Endothelial cell (in vitro differentiated cells): Measurements from ENCODE around the gene DNAH12. TPM values are rescaled to one million over a fixed set of nuclear protein-coding genes. Genes with fewer than 3 reads are reported as not detected.
"Not testable (repeated sequence)": the region's sequence is repeated elsewhere in the genome, so short reads cannot be mapped to it uniquely, and the experiment has no call there.

Source experiments
- DNase-seq: peaks from one replicate; pipeline ENCODE4 v3.0.0; 2021; ENCODE audit warnings: low spot score
- H3K27ac Mint-ChIP-seq: one replicate; pipeline ENCODE4 v1.8.0; 2021; ENCODE audit warnings: mixed read lengths, inconsistent platforms; ENCODE audit not compliant: unreplicated experiment
- H3K27me3 Mint-ChIP-seq: one replicate; pipeline ENCODE4 v1.8.0; 2021; ENCODE audit warnings: mild to moderate bottlenecking, moderate library complexity, mixed read lengths, inconsistent platforms; ENCODE audit not compliant: unreplicated experiment
- H3K36me3 Mint-ChIP-seq: one replicate; pipeline ENCODE4 v1.8.0; 2021; ENCODE audit warnings: mild to moderate bottlenecking, low read depth, mixed read lengths, inconsistent platforms; ENCODE audit not compliant: unreplicated experiment
- H3K4me1 Mint-ChIP-seq: one replicate; pipeline ENCODE4 v1.8.0; 2021; ENCODE audit warnings: mild to moderate bottlenecking, mixed read lengths, inconsistent platforms; ENCODE audit not compliant: unreplicated experiment
- H3K4me3 Mint-ChIP-seq: one replicate; pipeline ENCODE4 v1.8.0; 2021; ENCODE audit warnings: mild to moderate bottlenecking, mixed read lengths, inconsistent platforms; ENCODE audit not compliant: unreplicated experiment
- H3K9me3 Mint-ChIP-seq: one replicate; pipeline ENCODE4 v1.8.0; 2021; ENCODE audit warnings: mixed read lengths, inconsistent platforms; ENCODE audit not compliant: unreplicated experiment
- total RNA-seq: library from RNA; stranded (reverse); fragmentation: NEBNext Ultra II Directional; extraction: Animal tissue kit (Norgen Biotek cat#: 25700); gene quantifications from one replicate; pipeline ENCODE4 v1.2.1, GENCODE V29; 2021; ENCODE audit not compliant: unreplicated experiment
- TF ChIP-seq, protein P1 (sequence below): fragments of 200-600 bp; sonication (generic); IDR thresholded peaks from one replicate; pipeline ENCODE4 v1.5.0; 2021; ENCODE audit warnings: antibody characterized with exemption; ENCODE audit not compliant: unreplicated experiment

Gene DNAH12
- total RNA-seq, 1 donor from 2014 or later = 0.85 TPM

- Mint-ChIP-seq H3K9me3 (no peaks in the 10 kb centered on the region), H3K36me3 (no peaks in the 10 kb centered on the region), H3K4me3 (no peak overlapping the region), H3K27ac (no peak overlapping the region), H3K4me1 (no peaks in the 10 kb centered on the region), H3K27me3 (no peaks in the 10 kb centered on the region)
- TF ChIP-seq, protein P1, sequence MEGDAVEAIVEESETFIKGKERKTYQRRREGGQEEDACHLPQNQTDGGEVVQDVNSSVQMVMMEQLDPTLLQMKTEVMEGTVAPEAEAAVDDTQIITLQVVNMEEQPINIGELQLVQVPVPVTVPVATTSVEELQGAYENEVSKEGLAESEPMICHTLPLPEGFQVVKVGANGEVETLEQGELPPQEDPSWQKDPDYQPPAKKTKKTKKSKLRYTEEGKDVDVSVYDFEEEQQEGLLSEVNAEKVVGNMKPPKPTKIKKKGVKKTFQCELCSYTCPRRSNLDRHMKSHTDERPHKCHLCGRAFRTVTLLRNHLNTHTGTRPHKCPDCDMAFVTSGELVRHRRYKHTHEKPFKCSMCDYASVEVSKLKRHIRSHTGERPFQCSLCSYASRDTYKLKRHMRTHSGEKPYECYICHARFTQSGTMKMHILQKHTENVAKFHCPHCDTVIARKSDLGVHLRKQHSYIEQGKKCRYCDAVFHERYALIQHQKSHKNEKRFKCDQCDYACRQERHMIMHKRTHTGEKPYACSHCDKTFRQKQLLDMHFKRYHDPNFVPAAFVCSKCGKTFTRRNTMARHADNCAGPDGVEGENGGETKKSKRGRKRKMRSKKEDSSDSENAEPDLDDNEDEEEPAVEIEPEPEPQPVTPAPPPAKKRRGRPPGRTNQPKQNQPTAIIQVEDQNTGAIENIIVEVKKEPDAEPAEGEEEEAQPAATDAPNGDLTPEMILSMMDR = no peak
- no peak for DNase-seq
These were observed 189.4 kb downstream of the DNAH12 start for GRCh38 chr3:57354768-57355167.

DNA sequence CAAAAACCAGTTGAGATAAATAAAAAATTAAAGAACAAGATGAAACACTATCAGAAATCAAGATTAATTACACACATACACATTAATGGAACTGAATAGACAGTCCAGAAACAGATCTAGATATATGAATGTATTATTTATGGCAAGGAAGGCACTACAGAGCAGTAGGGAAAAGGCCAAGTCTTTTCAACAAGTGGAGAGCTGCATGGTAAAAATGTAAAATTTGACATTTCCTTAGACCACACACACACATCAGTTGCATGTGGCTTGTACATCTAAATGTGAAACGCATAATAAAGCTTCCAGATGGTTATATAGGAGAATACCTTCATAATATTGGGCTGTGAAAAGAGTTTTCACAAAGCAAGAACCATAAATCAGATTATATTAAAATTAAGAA, 193.9 kb downstream of the DNAH12 start:
- DNase-seq = no peak
- Mint-ChIP-seq H3K4me3 (no peak overlapping the region), H3K9me3 (no peaks in the 10 kb centered on the region), H3K27ac (no peak overlapping the region), H3K4me1 (no peaks in the 10 kb centered on the region), H3K27me3 (no peaks in the 10 kb centered on the region), H3K36me3 (no peaks in the 10 kb centered on the region)
- TF ChIP-seq, protein P1 = no peak

DNA sequence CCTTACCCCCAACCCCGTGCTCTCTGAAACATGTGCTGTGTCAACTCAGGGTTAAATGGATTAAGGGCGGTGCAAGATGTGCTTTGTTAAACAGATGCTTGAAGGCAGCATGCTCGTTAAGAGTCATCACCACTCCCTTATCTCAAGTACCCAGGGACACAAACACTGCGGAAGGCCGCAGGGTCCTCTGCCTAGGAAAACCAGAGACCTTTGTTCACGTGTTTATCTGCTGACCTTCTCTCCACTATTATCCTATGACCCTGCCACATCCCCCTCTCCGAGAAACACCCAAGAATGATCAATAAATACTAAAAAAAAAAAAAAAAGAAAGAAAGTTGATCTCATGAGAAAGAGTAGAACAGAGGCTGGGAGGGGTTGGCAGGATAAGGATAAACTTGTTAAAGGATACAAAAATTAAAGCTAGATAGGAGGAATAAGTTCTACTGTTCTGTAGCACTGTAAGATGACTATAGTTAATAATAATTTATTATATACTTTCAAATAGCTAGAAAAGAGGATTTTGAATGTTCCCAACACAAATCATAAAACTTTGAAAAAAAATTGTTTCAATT, 205.0 kb downstream of the DNAH12 start:
- H3K27me3 Mint-ChIP-seq, H3K9me3 Mint-ChIP-seq, H3K4me3 Mint-ChIP-seq, DNase-seq, H3K36me3 Mint-ChIP-seq, H3K27ac Mint-ChIP-seq: not testable (repeated sequence)
- H3K4me1 Mint-ChIP-seq = peaks cover 17% of the 10 kb centered on the region

DNA sequence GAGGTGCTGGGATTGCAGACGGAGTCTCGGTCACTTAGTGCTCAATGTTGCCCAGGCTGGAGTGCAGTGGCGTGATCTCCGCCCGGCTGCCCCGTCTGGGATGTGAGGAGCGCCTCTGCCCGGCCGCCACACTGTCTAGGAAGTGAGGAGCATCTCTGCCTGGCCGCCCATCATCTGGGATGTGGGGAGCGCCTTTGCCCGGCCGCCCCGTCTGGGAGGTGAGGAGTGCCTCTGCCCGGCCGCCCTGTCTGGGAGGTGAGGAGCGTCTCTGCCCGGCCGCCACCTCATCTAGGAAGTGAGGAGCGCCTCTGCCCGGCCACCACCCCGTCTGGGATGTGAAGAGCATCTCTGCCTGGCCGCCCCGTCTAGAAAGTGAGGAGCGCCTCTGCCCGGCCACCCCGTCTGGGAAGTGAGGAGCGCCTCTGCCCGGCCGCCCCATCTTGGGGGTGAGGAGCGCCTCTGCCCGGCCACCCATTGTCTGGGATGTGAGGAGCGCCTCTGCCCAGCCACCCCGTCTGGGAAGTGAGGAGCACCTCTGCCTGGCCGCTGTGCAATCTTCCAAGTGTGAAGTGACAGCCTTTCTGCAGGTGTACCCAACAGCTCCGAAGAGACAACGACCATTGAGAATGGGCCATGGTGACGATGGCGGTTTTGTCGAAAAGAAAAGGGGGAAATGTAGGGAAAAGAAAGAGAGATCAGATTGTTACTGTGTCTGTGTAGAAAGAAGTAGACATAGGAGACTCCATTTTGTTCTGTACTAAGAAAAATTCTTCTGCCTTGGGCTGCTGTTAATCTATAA, 205.7 kb downstream of the DNAH12 start:
- DNase-seq, H3K4me3 Mint-ChIP-seq, H3K27ac Mint-ChIP-seq, H3K36me3 Mint-ChIP-seq, H3K27me3 Mint-ChIP-seq, H3K9me3 Mint-ChIP-seq: not testable (repeated sequence)
- H3K4me1 Mint-ChIP-seq = peaks cover 24% of the 10 kb centered on the region

DNA sequence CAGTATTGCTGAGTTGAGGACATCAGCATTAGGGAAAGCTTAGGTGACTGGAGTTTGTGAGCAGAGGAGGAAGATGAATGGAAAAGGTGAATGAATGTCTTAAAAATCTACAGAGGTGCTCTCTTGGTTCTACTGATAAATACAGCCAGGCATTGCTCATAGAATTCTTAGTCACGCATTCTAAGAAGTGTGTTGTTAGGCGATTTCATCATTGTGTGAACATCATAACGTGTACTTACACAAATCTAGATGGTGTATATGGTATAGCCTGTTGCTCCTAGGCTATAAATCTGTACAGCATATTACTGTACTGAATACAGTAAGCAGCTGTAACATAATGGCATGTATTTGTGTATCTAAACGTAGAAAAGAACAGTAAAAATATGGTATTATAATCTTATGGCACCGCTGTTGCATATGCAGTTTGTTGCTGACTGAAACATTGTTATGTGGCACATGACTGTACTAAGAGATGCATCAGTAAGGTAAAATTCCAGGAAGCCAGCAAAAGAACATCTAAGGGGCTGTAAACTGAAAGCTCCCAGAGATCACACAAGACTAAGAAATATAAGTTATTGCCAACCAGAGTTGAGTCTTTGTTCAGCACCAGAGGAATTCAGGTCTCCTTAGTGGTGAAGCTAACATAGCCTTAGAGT, 208.7 kb downstream of the DNAH12 start:
- DNase-seq = no peak
- peaks cover 24% of the 10 kb centered on the region for H3K4me1 Mint-ChIP-seq
- TF ChIP-seq, protein P1 = no peak
- H3K27me3 Mint-ChIP-seq = no peaks in the 10 kb centered on the region
- H3K36me3 Mint-ChIP-seq = no peaks in the 10 kb centered on the region
- H3K27ac Mint-ChIP-seq = peak overlapping the region; percentile 81
- H3K4me3 Mint-ChIP-seq = no peak overlapping the region
- no peaks in the 10 kb centered on the region for H3K9me3 Mint-ChIP-seq
